HepG2 (cell line): ENCODE measurements around the gene BIRC7. TPM values are rescaled to one million over a fixed set of nuclear protein-coding genes. Genes with fewer than 3 reads are reported as not detected.

Experiments used
- ATF4 ChIP-seq, 2 experiments: fragments of 450-650 bp in 1 of 2; sonication (generic) in 1 of 2; formaldehyde crosslinking; IDR thresholded peaks; 2 replicates each; pipeline versions ENCODE4 v1.5.0 to v1.8.0; 2020 to 2022; ENCODE audit warnings: mild to moderate bottlenecking in 1 of 2, missing genetic modification reagents in 1 of 2
- CCAR2 ChIP-seq: fragments of 200-400 bp; formaldehyde crosslinking; optimal IDR thresholded peaks from 2 replicates; pipeline ENCODE3; 2018; ENCODE audit warnings: low read depth, mild to moderate bottlenecking, low read length, moderate library complexity
- E2F5 ChIP-seq: sonication (generic); formaldehyde crosslinking; conservative IDR thresholded peaks from 2 replicates; pipeline ENCODE4 v1.4.0; 2020; ENCODE audit warnings: missing genetic modification reagents
- IRF2 ChIP-seq: IDR thresholded peaks from 2 replicates; pipeline ENCODE4 v1.6.1; 2018; ENCODE audit warnings: missing genetic modification reagents, missing compliant biosample characterization
- JUNB ChIP-seq: sonication (generic); formaldehyde crosslinking; IDR thresholded peaks from 2 replicates; pipeline ENCODE4 v1.8.0; 2022; ENCODE audit warnings: missing genetic modification reagents, mild to moderate bottlenecking, borderline replicate concordance
- MXD4 ChIP-seq: IDR thresholded peaks from 2 replicates; pipeline ENCODE4 v1.6.1; 2016; ENCODE audit warnings: mild to moderate bottlenecking, missing biosample characterization, missing genetic modification reagents
- PAWR ChIP-seq: sonication (generic); formaldehyde crosslinking; IDR thresholded peaks from 2 replicates; pipeline ENCODE4 v1.4.0; 2020; ENCODE audit warnings: missing genetic modification reagents, mild to moderate bottlenecking, borderline replicate concordance
- RCOR2 ChIP-seq: IDR thresholded peaks from 2 replicates; pipeline ENCODE4 v1.6.1; 2016; ENCODE audit warnings: missing biosample characterization, missing genetic modification reagents
- SRSF1 ChIP-seq: fragments of 200-400 bp; formaldehyde crosslinking; optimal IDR thresholded peaks from 2 replicates; pipeline ENCODE3; 2017; ENCODE audit warnings: mild to moderate bottlenecking, low read depth, low read length, moderate library complexity
- THAP11 ChIP-seq: IDR thresholded peaks from 2 replicates; pipeline ENCODE4 v1.6.1; 2016; ENCODE audit warnings: missing biosample characterization, missing genetic modification reagents
- TOE1 ChIP-seq: sonication (generic); formaldehyde crosslinking; IDR thresholded peaks from 2 replicates; pipeline ENCODE4 v1.4.0; 2020; ENCODE audit warnings: mild to moderate bottlenecking, missing genetic modification reagents
- TRAFD1 ChIP-seq: sonication (generic); formaldehyde crosslinking; IDR thresholded peaks from 2 replicates; pipeline ENCODE4 v1.5.1; 2020; ENCODE audit warnings: missing genetic modification reagents, mild to moderate bottlenecking, borderline replicate concordance
- ZBED4 ChIP-seq: sonication (generic); formaldehyde crosslinking; IDR thresholded peaks from 2 replicates; pipeline ENCODE4 v1.4.0; 2020; ENCODE audit warnings: missing genetic modification reagents, borderline replicate concordance
- ZNF180 ChIP-seq: sonication (generic); formaldehyde crosslinking; IDR thresholded peaks from 2 replicates; pipeline ENCODE4 v1.4.0; 2020; ENCODE audit warnings: low read depth, missing genetic modification reagents, borderline replicate concordance
- ZNF329 ChIP-seq: sonication (generic); formaldehyde crosslinking; IDR thresholded peaks from 2 replicates; pipeline ENCODE4 v1.9.0; 2021; ENCODE audit warnings: low read depth, mild to moderate bottlenecking, missing genetic modification reagents
- ZNF501 ChIP-seq: sonication (generic); formaldehyde crosslinking; IDR thresholded peaks from 2 replicates; pipeline ENCODE4 v1.5.1; 2020; ENCODE audit warnings: mild to moderate bottlenecking, moderate library complexity, missing genetic modification reagents
- ZNF616 ChIP-seq: sonication (generic); formaldehyde crosslinking; IDR thresholded peaks from 2 replicates; pipeline ENCODE4 v1.5.0; 2020; ENCODE audit warnings: low read depth, mild to moderate bottlenecking, missing genetic modification reagents
- ZNF777 ChIP-seq: sonication (generic); formaldehyde crosslinking; IDR thresholded peaks from 2 replicates; pipeline ENCODE4 v1.4.0; 2020; ENCODE audit warnings: missing genetic modification reagents
- polyA plus RNA-seq, 8 experiments: library from polyadenylated mRNA; depleted of rRNA in 3 of 8; stranded (reverse) in 7 of 8; unstranded in 1 of 8; fragments of >200 nt; fragmentation: Illumina TruSeq in 4 of 8; extraction: Trizol in 4 of 8; gene quantifications; 2 replicates each; pipeline versions ENCODE4 v1.2.1 to v1.2.3, GENCODE V29; 2011 to 2016; ENCODE audit warnings: low read depth in 4 of 8, missing spikeins in 1 of 8, mixed read lengths in 1 of 8; ENCODE audit not compliant: insufficient read depth in 1 of 8
- total RNA-seq, 5 experiments: library from RNA; depleted of rRNA; stranded (reverse); fragments of >200 nt; fragmentation: Illumina TruSeq; extraction: Trizol; gene quantifications; 2 replicates each; pipeline ENCODE4 v1.2.3, GENCODE V29; 2016; ENCODE audit warnings: low read depth in 1 of 5
- TF ChIP-seq, protein P1 (sequence below): sonication (generic); formaldehyde crosslinking; IDR thresholded peaks from 2 replicates; pipeline ENCODE4 v1.5.0; 2020; ENCODE audit warnings: missing genetic modification reagents, mild to moderate bottlenecking, borderline replicate concordance

Gene BIRC7
- total and polyA plus RNA-seq, 2 of the 13 experiments (the other 11 are each of a cell fraction or from before 2014, with no cell fraction given), result 0.27 to 5.1 TPM

GRCh38 chr20:63216849-63217471 lies 18.7 kb upstream of the BIRC7 start (continued):
- TF ChIP-seq CCAR2 (no peak), ZNF777 (no peak), SRSF1 (peak; percentile 79), ZNF180 (CRISPR knock-in tag) (0 out of 2 replicates have a peak, but pooled peaks have one; percentile 71), TRAFD1 (CRISPR knock-in tag) (no peak), JUNB (CRISPR knock-in tag) (no peak), ZNF501 (CRISPR knock-in tag) (no peak), THAP11 (CRISPR knock-in tag) (no peak), ZBED4 (CRISPR knock-in tag) (0 out of 2 replicates have a peak, but pooled peaks have one; percentile 3), IRF2 (no peak), ZNF329 (CRISPR knock-in tag) (peak; percentile 59; the same call in 1 of the 2 replicates), E2F5 (CRISPR knock-in tag) (0 out of 2 replicates have a peak, but pooled peaks have one; percentile 14), RCOR2 (CRISPR knock-in tag) (no peak), PAWR (CRISPR knock-in tag) (0 out of 2 replicates have a peak, but pooled peaks have one; percentile 4), ATF4 (CRISPR knock-in tag; IDR thresholded peaks at IDR 0.05) (no peak), TOE1 (no peak), ZNF616 (CRISPR knock-in tag) (no peak), MXD4 (no peak)
- TF ChIP-seq, protein P1, sequence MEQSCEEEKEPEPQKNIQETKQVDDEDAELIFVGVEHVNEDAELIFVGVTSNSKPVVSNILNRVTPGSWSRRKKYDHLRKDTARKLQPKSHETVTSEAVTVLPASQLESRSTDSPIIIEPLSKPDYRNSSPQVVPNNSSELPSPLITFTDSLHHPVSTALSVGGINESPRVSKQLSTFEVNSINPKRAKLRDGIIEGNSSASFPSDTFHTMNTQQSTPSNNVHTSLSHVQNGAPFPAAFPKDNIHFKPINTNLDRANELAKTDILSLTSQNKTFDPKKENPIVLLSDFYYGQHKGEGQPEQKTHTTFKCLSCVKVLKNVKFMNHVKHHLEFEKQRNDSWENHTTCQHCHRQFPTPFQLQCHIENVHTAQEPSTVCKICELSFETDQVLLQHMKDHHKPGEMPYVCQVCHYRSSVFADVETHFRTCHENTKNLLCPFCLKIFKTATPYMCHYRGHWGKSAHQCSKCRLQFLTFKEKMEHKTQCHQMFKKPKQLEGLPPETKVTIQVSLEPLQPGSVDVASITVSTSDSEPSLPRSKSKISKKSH (CRISPR knock-in tag), result peak; percentile 8; the same call in 1 of the 2 replicates
